H1 (cell line): ENCODE measurements around the gene KRTAP10-12. TPM values are rescaled to one million over a fixed set of nuclear protein-coding genes. Genes with fewer than 3 reads are reported as not detected.

Experiments used
- CBX8 ChIP-seq: fragments of 300-800, 300-1000 bp; sonication (generic); IDR thresholded peaks from 2 replicates; pipeline ENCODE4 v1.7.1; 2016; ENCODE audit warnings: low read depth, low read length, borderline replicate concordance
- CREB1 ChIP-seq: IDR thresholded peaks from 2 replicates; pipeline ENCODE4 v1.6.1; 2012; ENCODE audit warnings: inconsistent platforms
- GABPA ChIP-seq: IDR thresholded peaks from 2 replicates; pipeline ENCODE4 v1.6.1; 2011; ENCODE audit warnings: mild to moderate bottlenecking, low read length, moderate library complexity, borderline replicate concordance; ENCODE audit not compliant: insufficient read depth
- POU5F1 ChIP-seq: IDR thresholded peaks from 2 replicates; pipeline ENCODE4 v1.6.1; 2011; ENCODE audit warnings: low read depth, mild to moderate bottlenecking, low read length, moderate library complexity
- RNF2 ChIP-seq: fragments of 200-900, 300-1000 bp; sonication (generic); IDR thresholded peaks from 2 replicates; pipeline ENCODE4 v1.7.1; 2016; ENCODE audit warnings: borderline replicate concordance, low read depth, mild to moderate bottlenecking, antibody characterized with exemption, low read length; ENCODE audit not compliant: poor library complexity, severe bottlenecking; ENCODE audit errors: missing control alignments
- polyA plus RNA-seq, 7 experiments: library from polyadenylated mRNA; depleted of rRNA in 3 of 7; stranded (reverse) in 5 of 7; unstranded in 2 of 7; fragments of >200 nt in 5 of 7; fragments of 200-250 nt in 2 of 7; gene quantifications; 1 replicate in 5 of 7; 2 replicates in 1 of 7; 4 replicates in 1 of 7; pipeline versions ENCODE4 v1.2.1 to v1.2.3, GENCODE V29; 2011 to 2013; ENCODE audit warnings: missing spikeins in 2 of 7, mixed read lengths in 2 of 7
- total RNA-seq: library from RNA; stranded (reverse); fragmentation: NEBNext Ultra II Directional; extraction: Animal tissue kit (Norgen Biotek cat#: 25700); gene quantifications from 2 replicates; pipeline ENCODE4 v1.2.1, GENCODE V29; 2021
- TF ChIP-seq, protein P1 (sequence below): IDR thresholded peaks from 2 replicates; pipeline ENCODE4 v1.6.1; 2012; ENCODE audit warnings: inconsistent platforms

KRTAP10-12 gene
- total and polyA plus RNA-seq, 2 of the 8 experiments (the other 6 are each of a cell fraction or from before 2014, with no cell fraction given) = not detected

DNA sequence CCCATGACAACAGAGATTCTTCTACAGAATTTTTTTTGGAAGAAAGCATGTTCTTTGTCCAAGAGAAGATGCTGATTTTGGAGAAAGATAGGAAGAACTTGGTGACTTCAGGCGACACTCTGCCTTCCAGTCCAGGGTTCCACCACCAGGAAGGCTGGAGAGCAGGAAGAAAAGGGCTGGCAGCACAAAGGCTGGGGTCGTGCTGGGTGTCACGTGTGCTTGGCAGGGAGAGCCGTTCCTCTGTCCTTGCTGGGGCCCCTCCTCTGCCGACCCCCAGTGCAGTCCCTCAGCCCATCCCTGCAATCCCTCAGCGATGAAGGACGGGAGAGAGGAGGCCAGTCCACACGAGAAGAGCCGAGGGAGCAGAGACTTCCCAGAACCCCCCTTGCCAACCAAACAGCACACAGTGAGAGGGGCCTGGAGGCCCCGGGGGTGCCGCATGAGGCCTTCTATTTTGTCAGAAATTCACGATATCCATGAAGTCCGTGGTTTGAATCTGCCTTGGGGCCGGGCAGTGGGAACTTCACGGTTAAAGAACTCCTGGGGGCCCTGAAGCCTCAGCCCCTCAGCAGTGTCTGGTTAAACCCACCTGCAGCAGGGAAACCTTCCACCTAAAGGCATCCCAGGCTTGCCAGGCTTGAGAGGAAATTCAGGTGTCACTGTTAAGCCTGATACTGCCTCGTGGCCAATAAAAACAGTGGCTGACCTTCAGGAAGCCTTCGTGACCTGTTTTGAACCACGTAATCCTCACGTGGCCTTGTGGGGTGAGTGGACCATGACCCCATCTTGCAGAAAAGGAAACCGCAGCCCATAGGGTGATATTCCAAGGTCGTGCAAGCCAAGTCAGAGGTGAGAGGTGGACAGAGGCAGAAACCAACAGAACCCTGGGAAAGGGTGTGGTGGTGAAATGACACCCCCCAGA lies 3.4 kb downstream of the KRTAP10-12 start (continued):
- TF ChIP-seq, protein P1, sequence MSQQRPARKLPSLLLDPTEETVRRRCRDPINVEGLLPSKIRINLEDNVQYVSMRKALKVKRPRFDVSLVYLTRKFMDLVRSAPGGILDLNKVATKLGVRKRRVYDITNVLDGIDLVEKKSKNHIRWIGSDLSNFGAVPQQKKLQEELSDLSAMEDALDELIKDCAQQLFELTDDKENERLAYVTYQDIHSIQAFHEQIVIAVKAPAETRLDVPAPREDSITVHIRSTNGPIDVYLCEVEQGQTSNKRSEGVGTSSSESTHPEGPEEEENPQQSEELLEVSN = no peak
- TF ChIP-seq GABPA (no peak), CBX8 (no peak), RNF2 (no peak), CREB1 (no peak), POU5F1 (no peak)
